IPS-18c (cell line): ENCODE results near the gene GLIPR1L2.
"Not testable (repeated sequence)": the region's sequence is repeated elsewhere in the genome, so short reads cannot be mapped to it uniquely, and the experiment has no call there.

Experiments
- H3K4me3 ChIP-seq: 2 replicates; pipeline ENCODE4 v1.7.0; 2013; ENCODE audit warnings: low read depth, mild to moderate bottlenecking, low read length, moderate library complexity; ENCODE audit not compliant: insufficient read depth
- H3K9me3 ChIP-seq: one replicate; pipeline ENCODE4 v1.6.1; 2013; ENCODE audit warnings: mild to moderate bottlenecking, low read length, moderate library complexity; ENCODE audit not compliant: control insufficient read depth, insufficient read depth

GLIPR1L2 gene

DNA sequence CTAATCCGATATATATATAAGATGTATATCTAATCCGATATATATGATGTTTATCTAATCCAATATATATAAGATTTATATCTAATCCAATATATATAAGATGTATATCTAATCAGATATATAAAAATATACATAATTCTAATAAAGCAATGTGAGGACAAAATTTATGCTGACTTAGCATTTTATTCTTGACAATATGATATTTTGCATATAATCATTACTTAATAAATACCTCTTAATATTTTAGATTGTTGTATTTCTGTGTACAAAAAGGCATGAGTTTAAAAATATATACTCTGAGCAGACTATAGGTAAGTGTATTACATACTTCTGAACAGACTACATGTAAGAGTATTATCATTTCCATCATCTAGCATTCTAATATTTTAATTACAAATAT lies 18.9 kb downstream of the GLIPR1L2 start:
- no peaks in the 10 kb centered on the region for H3K9me3 ChIP-seq
- no peak overlapping the region for H3K4me3 ChIP-seq

GRCh38 chr12:75414671-75415070 lies 23.8 kb downstream of the GLIPR1L2 start:
- H3K4me3 ChIP-seq, result no peak overlapping the region
- H3K9me3 ChIP-seq, result no peaks in the 10 kb centered on the region

- H3K9me3 ChIP-seq, result no peaks in the 10 kb centered on the region
- H3K4me3 ChIP-seq, result no peak overlapping the region
Measured at GRCh38 chr12:75419841-75420240, 29.0 kb downstream of the GLIPR1L2 start.

DNA sequence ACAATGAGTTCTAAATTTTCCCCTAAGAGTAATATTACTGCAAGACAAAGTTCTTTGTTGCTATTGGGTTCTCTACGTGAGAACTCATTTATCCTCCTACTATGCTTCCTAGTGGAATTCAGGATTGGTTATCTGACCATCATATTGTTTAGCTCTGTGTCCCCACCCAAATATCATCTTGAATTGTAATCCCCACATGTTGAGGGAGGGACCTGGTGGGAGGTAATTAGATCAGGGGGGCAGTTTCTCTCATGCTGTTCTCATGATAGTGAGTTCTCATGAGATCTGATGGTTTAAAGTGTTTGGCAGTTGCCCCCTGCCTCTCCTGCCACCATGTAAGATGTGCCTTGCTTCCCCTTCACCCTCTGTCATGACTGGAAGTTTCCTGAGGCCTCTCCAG lies 36.6 kb downstream of the GLIPR1L2 start:
- H3K9me3 ChIP-seq, result peaks cover 15% of the 10 kb centered on the region
- no peak overlapping the region for H3K4me3 ChIP-seq

DNA sequence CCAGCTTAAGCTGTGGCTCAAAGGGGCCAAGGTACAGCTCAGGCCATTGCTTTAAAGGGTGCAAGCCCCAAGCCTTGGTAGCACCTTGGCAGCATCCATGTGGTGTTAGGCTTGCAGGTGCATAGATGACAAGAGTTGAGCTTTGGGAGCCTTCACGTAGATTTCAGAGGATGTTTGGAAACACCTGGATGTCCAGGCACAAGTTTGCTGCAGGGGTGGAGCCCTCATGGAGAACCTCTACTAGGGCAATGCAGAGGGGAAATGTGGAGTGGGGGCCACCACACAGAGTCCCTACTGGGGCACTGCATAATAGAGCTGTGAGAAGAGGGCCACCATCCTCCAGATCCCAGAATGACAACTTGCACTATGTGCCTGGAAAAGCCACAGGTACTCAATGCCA lies 37.9 kb downstream of the GLIPR1L2 start:
- Histone ChIP-seq H3K4me3 (peak overlapping the region; percentile 6; the same call in 1 of the 2 replicates), H3K9me3 (peaks cover 15% of the 10 kb centered on the region)

- H3K9me3 ChIP-seq, result peaks cover 12% of the 10 kb centered on the region
- no peak overlapping the region for H3K4me3 ChIP-seq
Measured at GRCh38 chr12:75432924-75433323, 42.0 kb downstream of the GLIPR1L2 start.

GRCh38 chr12:75437564-75437963 lies 46.7 kb downstream of the GLIPR1L2 start:
- no peak overlapping the region for H3K4me3 ChIP-seq
- peaks cover 5% of the 10 kb centered on the region for H3K9me3 ChIP-seq

DNA sequence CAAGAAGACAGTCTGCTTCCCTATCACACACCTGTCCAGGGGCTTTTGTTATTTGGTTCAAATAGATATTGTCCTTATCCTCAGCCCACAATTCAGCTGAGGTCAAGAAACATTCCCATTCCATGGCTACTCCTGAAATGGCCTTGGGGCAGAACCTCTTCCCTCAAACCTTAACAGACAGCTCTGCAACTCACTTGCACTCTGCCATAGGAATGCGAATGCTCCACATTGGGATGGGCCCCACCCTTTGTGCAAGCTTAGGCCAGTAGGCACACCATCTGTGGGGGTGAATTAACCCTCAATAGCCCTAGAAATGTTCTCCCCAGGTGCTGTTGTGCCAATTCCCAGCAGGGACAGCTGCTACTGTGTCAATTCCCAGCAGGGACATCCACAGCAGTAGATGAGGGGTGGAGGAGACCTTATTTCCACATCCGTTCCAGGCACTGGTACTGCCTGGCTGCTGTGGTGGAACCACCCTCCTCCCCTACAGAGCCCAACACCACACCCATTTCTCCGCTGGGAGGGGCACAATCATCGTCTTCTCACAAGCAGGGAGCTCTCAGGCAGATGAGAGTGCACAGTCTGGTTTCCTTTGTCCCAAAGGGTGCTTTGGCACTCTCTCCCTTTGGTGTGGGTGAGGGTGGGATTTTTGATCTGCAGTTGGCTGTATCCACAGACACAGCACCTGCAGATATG lies 47.3 kb downstream of the GLIPR1L2 start:
- Histone ChIP-seq H3K4me3 (no peak overlapping the region), H3K9me3 (peaks cover 5% of the 10 kb centered on the region)

DNA sequence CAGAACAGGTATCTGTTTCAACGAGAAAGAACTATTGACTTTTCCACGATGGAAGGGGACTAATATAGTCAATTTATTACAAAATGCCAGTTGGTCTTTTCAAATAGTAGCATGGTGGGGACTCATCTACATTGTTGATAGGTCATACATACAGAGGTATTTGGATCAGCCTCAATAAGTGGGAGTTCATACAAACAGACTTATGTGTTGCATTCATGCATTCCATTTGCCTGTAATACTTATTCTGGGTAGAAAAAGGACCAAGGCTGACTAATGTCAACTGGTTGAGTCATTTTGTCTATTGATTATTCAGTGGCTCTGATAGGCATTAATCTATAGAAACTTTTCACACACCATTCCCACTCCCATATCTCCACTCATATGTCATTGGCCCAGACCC lies 48.2 kb downstream of the GLIPR1L2 start:
- H3K9me3 ChIP-seq, result peaks cover 5% of the 10 kb centered on the region
- H3K4me3 ChIP-seq, result no peak overlapping the region

GRCh38 chr12:75439930-75440329 lies 49.0 kb downstream of the GLIPR1L2 start:
- Histone ChIP-seq H3K9me3 (peaks cover 5% of the 10 kb centered on the region), H3K4me3 (no peak overlapping the region)

GRCh38 chr12:75441687-75442449 lies 51.0 kb downstream of the GLIPR1L2 start:
- H3K4me3 ChIP-seq, result not testable (repeated sequence)

DNA sequence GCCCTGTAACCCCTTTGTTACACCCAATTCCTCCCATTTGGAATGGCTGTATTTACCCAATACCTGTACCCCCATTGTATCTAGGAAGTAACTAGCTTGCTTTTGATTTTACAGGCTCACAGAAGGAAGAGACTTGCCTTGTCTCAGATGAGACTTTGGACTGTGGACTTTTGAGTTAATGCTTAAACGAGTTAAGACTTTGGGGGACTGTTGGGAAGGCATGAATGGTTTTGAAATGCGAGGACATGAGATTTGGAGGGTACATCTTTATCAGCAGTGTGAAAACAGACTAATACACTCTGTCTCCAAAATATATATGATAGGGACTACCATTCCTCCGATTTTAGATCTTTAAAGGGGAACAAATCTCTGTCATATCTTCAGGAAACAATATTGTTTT lies 51.6 kb downstream of the GLIPR1L2 start:
- H3K4me3 ChIP-seq, H3K9me3 ChIP-seq: not testable (repeated sequence)

More at GRCh38 chr12:75441687-75442449, 51.0 kb downstream of the GLIPR1L2 start:
- H3K9me3 ChIP-seq, result not testable (repeated sequence)

GRCh38 chr12:75443709-75444108 lies 52.8 kb downstream of the GLIPR1L2 start:
- Histone ChIP-seq H3K4me3 (no peak overlapping the region), H3K9me3 (peaks cover 3% of the 10 kb centered on the region)

DNA sequence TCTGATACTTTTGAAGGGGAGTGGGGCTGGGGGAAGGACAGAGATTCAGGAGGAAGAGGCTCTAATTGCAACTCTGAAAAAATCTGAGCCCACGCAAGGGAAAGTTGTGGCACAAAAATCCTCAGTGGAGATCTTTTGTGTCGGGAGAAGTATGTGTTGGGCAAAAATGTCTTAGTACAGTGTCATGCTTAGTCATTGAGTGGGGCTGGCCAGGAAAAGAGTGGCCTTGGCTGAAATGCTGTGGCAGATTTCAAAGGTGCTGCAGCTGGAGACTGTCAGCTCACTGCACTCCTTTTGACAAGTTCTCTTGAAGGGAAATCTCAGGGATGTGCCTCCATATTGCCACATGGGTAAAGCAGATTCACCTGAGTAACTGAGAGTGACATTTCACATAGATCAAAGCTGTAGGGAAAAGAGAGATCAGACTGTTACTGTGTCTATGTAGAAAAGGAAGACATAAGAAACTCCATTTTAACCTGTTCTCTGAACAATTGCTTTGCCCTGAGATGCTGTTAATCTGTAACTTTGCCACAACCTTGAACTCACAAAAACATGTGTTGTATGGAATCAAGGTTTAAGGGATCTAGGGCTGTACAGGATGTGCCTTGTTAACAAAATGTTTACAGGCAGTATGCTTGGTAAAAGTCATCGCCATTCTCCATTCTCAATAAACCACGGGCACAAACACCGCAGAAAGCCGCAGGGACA lies 53.7 kb downstream of the GLIPR1L2 start:
- Histone ChIP-seq H3K9me3 (peaks cover 3% of the 10 kb centered on the region), H3K4me3 (no peak overlapping the region)

GRCh38 chr12:75445137-75445507 lies 54.2 kb downstream of the GLIPR1L2 start:
- not testable (repeated sequence) for H3K4me3 ChIP-seq, H3K9me3 ChIP-seq

GRCh38 chr12:75446857-75447256 lies 56.0 kb downstream of the GLIPR1L2 start:
- Histone ChIP-seq H3K9me3 (peaks cover 1% of the 10 kb centered on the region), H3K4me3 (no peak overlapping the region)

DNA sequence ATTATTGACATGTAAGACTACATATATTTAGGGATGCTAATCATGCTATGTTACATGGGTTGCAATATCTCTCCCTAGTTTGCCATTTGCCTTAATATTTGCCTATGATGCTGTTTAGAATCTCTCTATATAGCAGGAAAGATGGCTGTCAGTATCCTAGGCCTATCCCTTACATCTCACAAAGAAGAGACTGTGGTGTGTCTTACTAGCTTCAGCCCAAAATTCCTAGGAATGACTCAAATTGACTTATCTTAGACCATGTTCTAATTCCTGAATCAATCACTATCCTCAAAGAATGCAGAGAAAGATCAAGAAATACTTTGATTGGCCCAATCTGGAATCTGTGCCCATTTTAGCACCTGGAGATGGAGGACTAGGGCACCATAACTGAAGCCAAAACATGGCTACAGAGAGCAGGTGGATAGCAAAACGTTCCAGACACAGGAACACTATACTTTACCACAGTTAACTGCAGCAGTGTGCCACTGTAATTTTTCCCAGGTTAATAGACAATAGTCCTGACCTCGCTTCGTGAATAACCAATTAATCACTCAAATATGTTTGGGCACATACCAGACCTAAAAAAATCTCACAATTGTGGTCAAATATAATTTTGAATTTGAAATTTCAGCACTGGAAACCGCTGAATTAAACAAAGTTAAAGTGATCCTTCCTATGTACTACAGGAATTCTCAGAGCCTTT lies 57.0 kb downstream of the GLIPR1L2 start:
- Histone ChIP-seq H3K9me3 (no peaks in the 10 kb centered on the region), H3K4me3 (no peak overlapping the region)
